GM12878 (cell line): ENCODE data around the gene OR2B6. TPM values are rescaled to one million over a fixed set of nuclear protein-coding genes. Genes with fewer than 3 reads are reported as not detected.

ENCODE experiments used
- ATAC-seq: fragments of 200-7000 bp; cut with Tn5 transposase; 3 replicates; pipeline ENCODE4 v1.9.1; 2020; ENCODE audit warnings: mild to moderate bottlenecking, moderate library complexity
- BruUV-seq: library from RNA; stranded (reverse); fragments of 400-500 nt; replicated peaks from 2 replicates; lab custom pipeline; 2021; lab: Mats Ljungman, UMichigan
- CTCF ChIA-PET: fragments of 300-600 bp; sonication (Branson Sonifier 250); formaldehyde crosslinking; extraction: SDS; loops from one replicate; lab custom pipeline; 2021; ENCODE audit warnings: inconsistent platforms; lab: Yijun Ruan, JAX
- POLR2A ChIA-PET: fragments of 350-600 bp; formaldehyde crosslinking; extraction: SDS; loops from one replicate; lab custom pipeline; 2021; ENCODE audit warnings: inconsistent platforms; lab: Charles Lee
- RAD21 ChIA-PET: fragments of 300-600 bp; sonication (Branson Sonifier 250); formaldehyde crosslinking; loops from one replicate; lab custom pipeline; 2023; ENCODE audit warnings: antibody characterized with exemption; ENCODE audit not compliant: unreplicated experiment; lab: Charles Lee
- SMC1A ChIA-PET: fragments of 300-600 bp; sonication (Branson Sonifier 250); formaldehyde crosslinking; loops from one replicate; lab custom pipeline; 2023; ENCODE audit not compliant: unreplicated experiment, uncharacterized antibody; lab: Charles Lee
- DNase-seq: peaks from one replicate; pipeline ENCODE4 v3.0.0-alpha.2; 2011; ENCODE audit warnings: low read depth, low spot score
- FAIRE-seq: peaks from 3 replicates; lab custom pipeline; 2011; peaks lifted over from hg19 to GRCh38; lab: Jason Lieb, UNC
- H2AFZ ChIP-seq: 2 replicates; pipeline ENCODE4 v1.6.0; 2011; ENCODE audit warnings: low read depth, low read length, control low read depth; ENCODE audit not compliant: control insufficient read depth
- H3K27ac ChIP-seq: 2 replicates; pipeline ENCODE4 v1.5.1; 2011; ENCODE audit warnings: control low read depth; ENCODE audit not compliant: control insufficient read depth, insufficient read depth
- H3K27me3 ChIP-seq, 2 experiments: replicated peaks in 1 of 2; 2 replicates each; pipeline versions ENCODE4 v1.6.0 to v1.6.1; 2011; ENCODE audit warnings: low read length in 1 of 2; ENCODE audit not compliant: control insufficient read depth in 2 of 2, insufficient read depth in 2 of 2
- H3K36me3 ChIP-seq, 2 experiments: 2 replicates each; pipeline ENCODE4 v1.5.1; 2011; ENCODE audit warnings: low read length in 1 of 2; ENCODE audit not compliant: control insufficient read depth in 2 of 2, insufficient read depth in 2 of 2
- H3K4me1 ChIP-seq: 2 replicates; pipeline ENCODE4 v1.6.1; 2011; ENCODE audit warnings: mild to moderate bottlenecking, low read length, moderate library complexity, mixed read lengths; ENCODE audit not compliant: control insufficient read depth, insufficient read depth
- H3K4me2 ChIP-seq: 2 replicates; pipeline ENCODE4 v1.6.0; 2011; ENCODE audit warnings: control low read depth; ENCODE audit not compliant: control insufficient read depth, insufficient read depth
- H3K4me3 ChIP-seq: fragments of 200-600 bp; sonication (generic); 2 replicates; pipeline ENCODE4 v1.5.1; 2016
- H3K79me2 ChIP-seq: 2 replicates; pipeline ENCODE4 v1.6.0; 2011; ENCODE audit warnings: low read length; ENCODE audit not compliant: control insufficient read depth, insufficient read depth
- H3K9ac ChIP-seq: 2 replicates; pipeline ENCODE4 v1.8.0; 2011; ENCODE audit warnings: low read length, control low read depth, mixed read lengths; ENCODE audit not compliant: control insufficient read depth, insufficient read depth
- H3K9me3 ChIP-seq: replicated peaks from 3 replicates; pipeline ENCODE4 v1.5.1; 2011; ENCODE audit warnings: mild to moderate bottlenecking, low read length; ENCODE audit not compliant: control insufficient read depth, insufficient read depth
- H4K20me1 ChIP-seq: 2 replicates; pipeline ENCODE4 v1.6.0; 2011; ENCODE audit not compliant: control insufficient read depth, insufficient read depth
- BCL11A ChIP-seq: IDR thresholded peaks from 2 replicates; pipeline ENCODE4 v1.6.1; 2011; ENCODE audit warnings: low read depth, low read length
- CBX5 ChIP-seq: sonication (generic); IDR thresholded peaks from 2 replicates; pipeline ENCODE4 v1.6.1; 2016; ENCODE audit warnings: low read depth, moderate library complexity, mild to moderate bottlenecking, inconsistent platforms
- ESRRA ChIP-seq: IDR thresholded peaks from 2 replicates; pipeline ENCODE4 v1.6.1; 2012; ENCODE audit warnings: mild to moderate bottlenecking, low read length, improper control_type of control experiment
- JUNB ChIP-seq: IDR thresholded peaks from 2 replicates; pipeline ENCODE4 v1.6.1; 2016; ENCODE audit warnings: antibody characterized with exemption, mild to moderate bottlenecking
- KDM1A ChIP-seq: fragments of 200-600 bp; sonication (generic); IDR thresholded peaks from 2 replicates; pipeline ENCODE4 v1.6.1; 2016; ENCODE audit warnings: borderline replicate concordance
- TCF12 ChIP-seq: IDR thresholded peaks from 2 replicates; pipeline ENCODE4 v1.6.1; 2011; ENCODE audit warnings: low read depth, mild to moderate bottlenecking, low read length
- ZNF274 ChIP-seq: IDR thresholded peaks from one replicate; pipeline ENCODE4 v1.8.0; 2011; ENCODE audit not compliant: insufficient read length, insufficient read depth
- WGBS: methylation state at CpG from one replicate; pipeline ENCODE4 v1.1.6; 2016; ENCODE audit warnings: low lambda C conversion rate; ENCODE audit not compliant: insufficient replicate concordance, insufficient coverage; ENCODE audit errors: missing lambda C conversion rate; 5-methylcytosine and 5-hydroxymethylcytosine counted together
- in situ Hi-C: fragments of 300-500 bp; cut with MboI; formaldehyde crosslinking; loops from 9 replicates; pipeline ENCODE4 v1.14.3; 2018; ENCODE audit warnings: mixed read lengths
- intact Hi-C: fragments of 100-400 bp; cut with micrococcal nuclease; formaldehyde crosslinking; loops from one replicate; pipeline ENCODE4 v1.14.2; 2022; ENCODE audit not compliant: unreplicated experiment
- polyA plus RNA-seq, 11 experiments: library from polyadenylated mRNA; depleted of rRNA in 4 of 11; unstranded in 6 of 11; stranded (reverse) in 5 of 11; fragments of >200 nt; fragmentation: Nextera tagmentation in 4 of 11; fragmentation: Illumina TruSeq in 1 of 11; extraction: Ambion mirVana in 4 of 11; extraction: Trizol in 1 of 11; gene quantifications; 1 replicate in 1 of 11; 2 replicates in 10 of 11; pipeline versions ENCODE4 v1.2.1 to v1.2.3, GENCODE V29; 2011 to 2016; ENCODE audit warnings: inconsistent platforms in 2 of 11, missing spikeins in 2 of 11, low read depth in 1 of 11
- total RNA-seq, 4 experiments: library from RNA; depleted of rRNA in 3 of 4; stranded (reverse); fragments of >200 nt in 3 of 4; fragmentation: Illumina TruSeq in 1 of 4; extraction: Trizol in 1 of 4; gene quantifications; 2 replicates each; pipeline versions ENCODE4 v1.2.1 to v1.2.3, GENCODE V29; 2013 to 2021
- TF ChIP-seq, protein P1 (sequence below): IDR thresholded peaks from 2 replicates; pipeline ENCODE4 v1.6.1; 2012; ENCODE audit warnings: mild to moderate bottlenecking, low read depth, low read length

OR2B6 gene
- total and polyA plus RNA-seq, 10 of the 15 experiments (the other 5 are each of a cell fraction or from before 2014, with no cell fraction given): 0.29 to 10.3 (median 1.4) TPM; not detected in 1

GRCh38 chr6:27951040-27951439 is 6.0 kb upstream of the OR2B6 start:
- Histone ChIP-seq H3K9ac (no peak overlapping the region), H3K4me1 (no peaks in the 10 kb centered on the region), H4K20me1 (no peaks in the 10 kb centered on the region), H3K27ac (no peak overlapping the region), H3K4me3 (no peak overlapping the region), H2AFZ (no peak overlapping the region), H3K9me3 (no peaks in the 10 kb centered on the region), H3K27me3 (no peaks in the 10 kb centered on the region), H3K4me2 (no peak overlapping the region), H3K79me2 (no peaks in the 10 kb centered on the region), H3K36me3 (no peaks in the 10 kb centered on the region)
- DNase-seq (no peak), ATAC-seq (no peak), FAIRE-seq (no peak)
- ChIA-PET CTCF (no interaction called here), SMC1A (no interaction called here), POLR2A (no interaction called here), RAD21 (no interaction called here)
- TF ChIP-seq, protein P1, sequence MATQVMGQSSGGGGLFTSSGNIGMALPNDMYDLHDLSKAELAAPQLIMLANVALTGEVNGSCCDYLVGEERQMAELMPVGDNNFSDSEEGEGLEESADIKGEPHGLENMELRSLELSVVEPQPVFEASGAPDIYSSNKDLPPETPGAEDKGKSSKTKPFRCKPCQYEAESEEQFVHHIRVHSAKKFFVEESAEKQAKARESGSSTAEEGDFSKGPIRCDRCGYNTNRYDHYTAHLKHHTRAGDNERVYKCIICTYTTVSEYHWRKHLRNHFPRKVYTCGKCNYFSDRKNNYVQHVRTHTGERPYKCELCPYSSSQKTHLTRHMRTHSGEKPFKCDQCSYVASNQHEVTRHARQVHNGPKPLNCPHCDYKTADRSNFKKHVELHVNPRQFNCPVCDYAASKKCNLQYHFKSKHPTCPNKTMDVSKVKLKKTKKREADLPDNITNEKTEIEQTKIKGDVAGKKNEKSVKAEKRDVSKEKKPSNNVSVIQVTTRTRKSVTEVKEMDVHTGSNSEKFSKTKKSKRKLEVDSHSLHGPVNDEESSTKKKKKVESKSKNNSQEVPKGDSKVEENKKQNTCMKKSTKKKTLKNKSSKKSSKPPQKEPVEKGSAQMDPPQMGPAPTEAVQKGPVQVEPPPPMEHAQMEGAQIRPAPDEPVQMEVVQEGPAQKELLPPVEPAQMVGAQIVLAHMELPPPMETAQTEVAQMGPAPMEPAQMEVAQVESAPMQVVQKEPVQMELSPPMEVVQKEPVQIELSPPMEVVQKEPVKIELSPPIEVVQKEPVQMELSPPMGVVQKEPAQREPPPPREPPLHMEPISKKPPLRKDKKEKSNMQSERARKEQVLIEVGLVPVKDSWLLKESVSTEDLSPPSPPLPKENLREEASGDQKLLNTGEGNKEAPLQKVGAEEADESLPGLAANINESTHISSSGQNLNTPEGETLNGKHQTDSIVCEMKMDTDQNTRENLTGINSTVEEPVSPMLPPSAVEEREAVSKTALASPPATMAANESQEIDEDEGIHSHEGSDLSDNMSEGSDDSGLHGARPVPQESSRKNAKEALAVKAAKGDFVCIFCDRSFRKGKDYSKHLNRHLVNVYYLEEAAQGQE: no peak
- TF ChIP-seq BCL11A (no peak), TCF12 (no peak), CBX5 (no peak), KDM1A (no peak), ESRRA (no peak), JUNB (no peak), ZNF274 (no peak)
- intact Hi-C loops: no loop called here
- 0% methylated on average over 1 of the region's 1 CpG for WGBS
- BruUV-seq: no TSS peak
- in situ Hi-C loops: no loop called here
